Activated naive CD4-positive, alpha-beta T cell treated with anti-CD3 and anti-CD28 coated beads, Interleukin-2, amount 50 U/mL, for 24 hours (primary cell): ENCODE measurements around the gene GHRHR.

ENCODE experiments used
- H3K27ac Mint-ChIP-seq: one replicate; pipeline ENCODE4 v1.8.0; 2021; ENCODE audit warnings: mild to moderate bottlenecking, mixed read lengths
- H3K27me3 Mint-ChIP-seq: one replicate; pipeline ENCODE4 v1.8.0; 2021; ENCODE audit warnings: mixed read lengths
- H3K36me3 Mint-ChIP-seq: one replicate; pipeline ENCODE4 v1.8.0; 2021; ENCODE audit warnings: mixed read lengths
- H3K4me1 Mint-ChIP-seq: one replicate; pipeline ENCODE4 v1.8.0; 2021; ENCODE audit warnings: mixed read lengths
- H3K4me3 Mint-ChIP-seq: one replicate; pipeline ENCODE4 v1.8.0; 2021; ENCODE audit warnings: mild to moderate bottlenecking, mixed read lengths
- H3K9me3 Mint-ChIP-seq: one replicate; pipeline ENCODE4 v1.8.0; 2021; ENCODE audit warnings: mixed read lengths

The GHRHR gene

DNA sequence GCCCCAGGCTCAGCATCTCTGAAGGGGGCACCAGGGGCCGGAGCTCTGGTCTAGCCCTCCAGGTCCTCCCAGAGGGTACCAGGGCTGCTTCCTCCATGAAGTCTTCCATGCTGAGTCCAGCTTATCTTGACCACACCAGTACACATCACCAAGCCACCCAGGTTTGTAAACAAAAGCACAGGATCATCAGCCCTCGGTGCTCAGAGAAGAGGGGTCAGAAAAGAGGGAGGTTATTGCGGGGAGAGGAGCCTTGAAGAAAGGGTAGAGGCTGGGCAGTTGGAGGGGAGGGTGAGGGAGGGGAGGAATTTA is 28.2 kb upstream of the GHRHR start:
- H3K27me3 Mint-ChIP-seq: peaks cover 8% of the 10 kb centered on the region
- no peak overlapping the region for H3K27ac Mint-ChIP-seq
- no peaks in the 10 kb centered on the region for H3K36me3 Mint-ChIP-seq
- H3K9me3 Mint-ChIP-seq: no peaks in the 10 kb centered on the region
- H3K4me1 Mint-ChIP-seq: no peaks in the 10 kb centered on the region
- no peak overlapping the region for H3K4me3 Mint-ChIP-seq

DNA sequence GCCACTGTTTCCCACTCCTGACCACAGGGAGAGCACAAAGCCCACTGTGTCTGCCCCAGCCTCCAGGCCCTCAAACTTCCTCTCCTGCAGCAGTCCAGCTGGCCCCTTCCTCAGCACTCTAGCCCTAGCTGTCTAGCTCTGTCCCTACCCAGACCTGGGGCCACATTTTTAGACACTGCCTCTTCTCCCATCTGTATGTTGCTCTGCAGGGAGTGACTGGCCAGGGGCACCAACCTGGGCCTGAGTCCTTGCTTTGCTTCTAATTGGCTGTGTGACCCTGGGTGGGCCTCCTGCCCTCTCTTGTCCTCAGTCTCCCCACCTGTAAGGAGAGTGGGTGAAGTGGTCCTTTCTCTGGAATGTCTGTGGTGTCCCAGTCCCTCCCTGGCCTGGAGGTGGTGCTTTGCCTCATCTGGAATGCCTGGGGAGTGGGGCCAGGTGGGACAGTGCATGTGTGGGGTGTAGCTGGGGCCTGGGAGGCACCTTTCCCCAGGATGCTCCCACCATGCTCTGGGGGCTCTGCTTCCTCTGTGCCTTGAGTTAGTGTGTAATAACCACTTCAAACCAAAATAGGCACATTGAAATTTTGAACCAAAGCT is 27.0 kb upstream of the GHRHR start:
- H3K36me3 Mint-ChIP-seq: no peaks in the 10 kb centered on the region
- no peak overlapping the region for H3K27ac Mint-ChIP-seq
- no peaks in the 10 kb centered on the region for H3K4me1 Mint-ChIP-seq
- H3K9me3 Mint-ChIP-seq: no peaks in the 10 kb centered on the region
- H3K27me3 Mint-ChIP-seq: peaks cover 15% of the 10 kb centered on the region
- H3K4me3 Mint-ChIP-seq: no peak overlapping the region

DNA sequence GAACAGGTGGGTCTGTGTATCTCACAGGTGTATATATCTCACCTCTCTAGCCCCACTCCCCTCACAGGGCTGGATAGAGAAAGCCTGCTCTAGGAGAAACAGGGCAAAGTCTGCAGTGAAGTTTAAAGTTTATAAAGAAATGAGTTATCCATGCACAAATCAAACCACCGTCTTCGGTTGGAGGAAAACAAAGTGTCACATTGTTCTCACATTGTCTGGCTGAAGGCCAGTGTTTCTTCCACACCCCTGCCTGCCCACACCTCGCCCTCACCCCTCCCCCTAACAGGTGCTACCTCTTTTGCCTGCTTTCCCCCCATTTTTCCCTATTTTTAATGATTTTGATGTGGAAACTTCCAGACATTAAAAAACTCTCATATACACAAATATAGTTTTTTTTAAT is 26.3 kb upstream of the GHRHR start:
- H3K4me1 Mint-ChIP-seq: no peaks in the 10 kb centered on the region
- H3K36me3 Mint-ChIP-seq: no peaks in the 10 kb centered on the region
- no peak overlapping the region for H3K4me3 Mint-ChIP-seq
- H3K27ac Mint-ChIP-seq: no peak overlapping the region
- no peaks in the 10 kb centered on the region for H3K9me3 Mint-ChIP-seq
- H3K27me3 Mint-ChIP-seq: peaks cover 20% of the 10 kb centered on the region

DNA sequence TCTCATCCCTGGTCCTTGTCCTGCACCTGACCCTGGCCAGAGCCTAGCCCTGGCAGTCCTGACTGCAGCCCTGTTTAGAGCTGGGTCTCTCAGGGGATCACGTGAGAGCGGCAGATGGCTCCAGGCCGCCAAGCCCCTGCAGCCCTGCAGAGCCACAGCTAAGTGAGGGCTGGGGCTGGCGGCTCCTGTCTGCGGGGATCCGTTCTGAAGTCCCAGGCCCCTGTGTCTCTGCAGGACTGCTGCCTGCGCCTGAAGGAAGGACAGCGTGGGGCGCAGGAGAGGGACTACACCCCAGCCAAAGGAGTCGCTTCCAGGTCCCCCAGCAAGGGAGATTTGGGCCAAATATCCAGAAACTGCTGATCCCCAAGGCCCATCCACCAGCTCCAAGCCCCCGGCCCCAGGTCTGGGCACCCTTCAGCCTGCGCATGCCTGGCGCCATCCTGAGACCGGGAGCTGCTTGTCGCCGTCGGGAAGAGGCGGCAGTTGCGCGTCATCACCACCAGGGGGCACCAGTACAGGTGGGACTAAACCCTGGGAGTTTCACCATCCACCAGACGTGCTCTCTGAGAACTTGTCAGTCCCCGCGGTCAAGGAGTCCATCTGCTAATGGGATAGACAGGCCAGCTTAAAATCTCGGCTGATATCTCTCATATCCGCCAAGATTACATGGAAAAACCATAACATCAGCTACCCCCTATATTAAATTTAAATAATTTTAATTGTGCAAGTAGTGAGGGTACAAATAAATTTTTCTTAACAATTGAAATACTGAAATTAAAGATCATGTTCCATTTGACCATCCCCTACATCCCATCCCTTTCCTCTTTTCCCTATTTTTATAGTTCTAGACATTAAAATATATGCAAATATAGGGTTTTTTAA is 25.1 kb upstream of the GHRHR start:
- Mint-ChIP-seq H3K27ac (no peak overlapping the region), H3K36me3 (no peaks in the 10 kb centered on the region), H3K27me3 (peaks cover 24% of the 10 kb centered on the region), H3K9me3 (no peaks in the 10 kb centered on the region), H3K4me1 (no peaks in the 10 kb centered on the region), H3K4me3 (no peak overlapping the region)

DNA sequence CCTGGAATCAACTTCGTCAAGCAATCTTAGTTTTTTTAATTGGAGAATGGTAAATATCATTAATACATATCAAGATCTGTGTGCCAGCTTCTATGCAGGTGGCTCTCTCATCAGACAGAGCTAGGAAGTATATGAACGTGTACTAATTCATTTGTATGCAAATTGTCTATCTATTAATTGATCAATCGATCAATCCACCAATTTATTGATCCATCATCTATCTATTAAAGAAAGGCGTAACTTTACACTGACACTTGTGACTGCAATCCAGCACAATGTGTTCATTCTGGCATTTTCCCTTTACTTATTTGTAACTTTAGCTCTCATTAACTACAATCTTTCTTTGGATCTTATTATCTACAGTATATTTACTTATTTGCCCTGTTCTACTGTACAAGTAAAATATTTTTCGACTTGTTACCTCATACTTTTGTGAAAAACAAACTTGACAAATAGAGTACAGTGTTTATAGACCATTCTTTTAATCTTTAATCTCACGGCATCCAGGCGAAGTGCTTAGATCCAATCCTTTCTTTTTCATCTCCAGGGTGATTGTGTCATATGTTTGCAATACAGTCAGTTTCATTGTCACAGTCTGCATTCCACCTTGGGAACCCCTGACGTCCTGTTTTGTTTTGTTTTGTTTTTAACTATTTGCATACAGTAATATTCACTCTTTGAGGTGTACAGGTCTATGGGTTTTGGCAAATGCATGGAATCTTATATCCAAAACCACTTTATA is 22.0 kb upstream of the GHRHR start:
- H3K4me1 Mint-ChIP-seq: no peaks in the 10 kb centered on the region

DNA sequence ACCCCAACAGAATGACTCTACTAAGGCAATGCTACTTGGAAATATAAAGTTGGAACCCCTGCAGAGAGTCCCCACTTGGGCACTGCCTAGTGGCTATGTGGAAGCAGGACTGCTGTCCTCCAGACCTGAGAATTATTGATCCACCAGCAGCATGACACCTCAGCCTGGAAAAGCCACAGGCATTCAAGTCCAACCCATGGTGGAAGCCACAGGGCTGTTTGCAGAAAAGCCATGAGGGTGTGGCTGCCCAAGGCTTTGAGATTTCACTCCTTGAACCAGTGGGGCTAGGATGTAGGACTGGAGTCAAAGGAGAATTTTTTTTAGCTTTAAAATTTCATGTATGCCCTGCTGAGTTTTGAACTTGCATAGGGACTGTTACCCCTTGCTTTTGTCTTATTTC is 13.6 kb upstream of the GHRHR start:
- no peak overlapping the region for H3K27ac Mint-ChIP-seq
- no peak overlapping the region for H3K4me3 Mint-ChIP-seq
- H3K9me3 Mint-ChIP-seq: peaks cover 22% of the 10 kb centered on the region
- peaks cover 22% of the 10 kb centered on the region for H3K27me3 Mint-ChIP-seq
- H3K4me1 Mint-ChIP-seq: no peaks in the 10 kb centered on the region
- no peaks in the 10 kb centered on the region for H3K36me3 Mint-ChIP-seq

More for the DNA sequence above, 22.0 kb upstream of the GHRHR start:
- Mint-ChIP-seq H3K27ac (no peak overlapping the region), H3K27me3 (peaks cover 29% of the 10 kb centered on the region), H3K9me3 (peaks cover 15% of the 10 kb centered on the region), H3K4me3 (no peak overlapping the region), H3K36me3 (peaks cover 2% of the 10 kb centered on the region)

DNA sequence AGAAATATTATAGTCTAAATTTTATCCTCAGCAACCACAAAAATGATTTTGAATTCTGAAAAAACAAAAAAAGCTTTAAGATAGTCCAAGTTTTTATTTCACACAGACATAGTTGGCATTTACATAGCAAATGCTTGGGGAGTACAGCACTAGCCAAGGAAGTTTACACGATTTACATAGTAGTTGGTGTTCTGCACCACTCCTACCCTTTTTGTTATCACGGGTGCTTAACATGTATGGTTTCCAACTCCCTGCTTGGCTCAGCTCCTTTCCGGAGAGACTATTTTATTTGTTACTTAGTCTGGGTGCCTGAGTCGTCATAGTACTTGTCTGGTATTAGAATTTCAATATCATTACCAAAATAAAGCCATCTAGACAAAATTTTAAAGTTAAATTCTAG is 8.8 kb upstream of the GHRHR start:
- Mint-ChIP-seq H3K4me1 (no peaks in the 10 kb centered on the region), H3K9me3 (peaks cover 29% of the 10 kb centered on the region)

DNA sequence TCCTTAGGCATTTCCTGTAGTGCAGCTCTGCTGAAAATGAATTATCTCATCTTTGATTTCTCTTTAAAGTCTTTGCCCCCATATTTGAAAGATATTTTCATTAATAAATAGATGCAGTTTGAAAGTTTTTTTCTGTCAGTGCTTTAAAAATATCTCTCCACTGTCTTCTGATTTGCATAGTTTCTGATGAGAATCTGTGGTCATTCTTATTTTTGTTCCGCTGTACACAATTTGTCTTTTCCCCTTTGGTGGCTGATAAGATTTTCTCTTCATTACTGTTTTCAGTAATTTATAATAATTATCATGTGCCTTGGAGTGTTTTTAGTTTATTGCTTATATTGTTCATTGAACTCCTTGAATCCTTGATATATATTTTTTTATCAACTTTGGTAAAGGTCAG is 7.0 kb upstream of the GHRHR start:
- H3K27ac Mint-ChIP-seq: no peak overlapping the region
- peaks cover 24% of the 10 kb centered on the region for H3K9me3 Mint-ChIP-seq
- peaks cover 2% of the 10 kb centered on the region for H3K36me3 Mint-ChIP-seq
- no peak overlapping the region for H3K4me3 Mint-ChIP-seq
- H3K4me1 Mint-ChIP-seq: no peaks in the 10 kb centered on the region
- peaks cover 5% of the 10 kb centered on the region for H3K27me3 Mint-ChIP-seq

More for the DNA sequence above, 8.8 kb upstream of the GHRHR start:
- Mint-ChIP-seq H3K27me3 (peaks cover 5% of the 10 kb centered on the region), H3K36me3 (peaks cover 2% of the 10 kb centered on the region), H3K27ac (no peak overlapping the region), H3K4me3 (no peak overlapping the region)

DNA sequence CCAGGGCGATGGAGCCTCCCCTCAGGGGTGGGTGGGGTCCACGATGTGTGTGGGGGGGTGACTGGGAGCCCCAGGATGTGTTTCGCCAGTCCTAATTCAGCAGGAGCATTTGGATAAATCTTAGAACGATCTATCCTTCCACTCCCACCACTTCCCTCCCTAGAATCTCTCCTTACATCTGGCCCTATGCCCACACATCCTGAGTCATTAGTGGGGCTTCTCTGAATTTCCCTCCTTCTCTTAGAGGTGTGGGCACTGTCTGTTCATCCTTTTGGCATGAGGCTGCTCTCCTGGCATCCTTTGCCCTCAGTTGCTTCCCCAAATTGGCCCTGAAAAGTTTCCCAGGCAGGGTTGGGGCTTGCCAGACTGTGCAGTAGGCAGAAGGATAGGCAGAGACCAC is 1.6 kb downstream of the GHRHR start:
- Mint-ChIP-seq H3K4me1 (no peaks in the 10 kb centered on the region), H3K4me3 (no peak overlapping the region), H3K27ac (no peak overlapping the region), H3K27me3 (peaks cover 3% of the 10 kb centered on the region), H3K36me3 (no peaks in the 10 kb centered on the region), H3K9me3 (no peaks in the 10 kb centered on the region)

DNA sequence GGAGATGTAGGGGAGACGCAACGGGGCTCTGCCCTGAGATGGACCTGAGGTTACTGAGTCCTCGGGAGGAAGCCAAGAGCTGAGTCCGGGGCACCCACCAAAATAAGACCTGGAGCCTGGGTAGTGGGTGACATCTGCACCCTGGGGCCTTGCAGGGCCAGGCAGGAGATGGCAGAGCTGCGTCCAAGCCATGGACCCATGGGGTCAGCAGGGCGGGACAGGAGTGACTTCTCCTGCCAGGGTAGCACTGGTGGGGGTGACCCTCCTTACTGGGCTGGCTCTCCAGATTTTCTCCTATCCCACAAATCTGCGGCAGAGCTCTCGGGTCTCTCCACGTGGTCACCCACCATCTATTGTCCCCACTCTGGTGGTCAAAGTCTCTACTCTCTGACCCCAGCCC is 2.1 kb downstream of the GHRHR start:
- H3K27ac Mint-ChIP-seq: no peak overlapping the region
- H3K36me3 Mint-ChIP-seq: no peaks in the 10 kb centered on the region
- H3K4me3 Mint-ChIP-seq: no peak overlapping the region

DNA sequence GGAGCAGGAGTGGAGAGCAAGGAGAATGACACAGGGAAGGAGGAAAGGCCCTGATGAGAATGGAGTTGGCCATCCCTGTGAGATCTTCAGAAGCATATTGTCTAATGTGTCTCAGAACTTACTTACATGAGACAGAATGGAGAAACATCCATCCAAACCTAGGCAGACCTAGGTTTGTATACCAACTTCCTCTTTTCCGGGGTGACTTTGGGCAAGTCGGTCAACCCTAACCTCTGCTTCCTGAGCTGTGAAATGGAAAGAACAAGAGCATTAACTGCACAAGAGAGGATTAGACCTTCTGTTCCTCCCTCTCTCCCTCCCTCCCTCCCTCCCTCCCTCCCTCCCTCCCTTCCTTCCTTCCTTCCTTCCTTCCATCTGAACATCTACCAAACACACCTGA is 4.5 kb downstream of the GHRHR start:
- Mint-ChIP-seq H3K27ac (no peak overlapping the region), H3K4me1 (no peaks in the 10 kb centered on the region), H3K36me3 (no peaks in the 10 kb centered on the region), H3K27me3 (peaks cover 7% of the 10 kb centered on the region), H3K4me3 (no peak overlapping the region), H3K9me3 (no peaks in the 10 kb centered on the region)

More for the DNA sequence above, 2.1 kb downstream of the GHRHR start:
- no peaks in the 10 kb centered on the region for H3K4me1 Mint-ChIP-seq
- H3K9me3 Mint-ChIP-seq: no peaks in the 10 kb centered on the region
- peaks cover 3% of the 10 kb centered on the region for H3K27me3 Mint-ChIP-seq

DNA sequence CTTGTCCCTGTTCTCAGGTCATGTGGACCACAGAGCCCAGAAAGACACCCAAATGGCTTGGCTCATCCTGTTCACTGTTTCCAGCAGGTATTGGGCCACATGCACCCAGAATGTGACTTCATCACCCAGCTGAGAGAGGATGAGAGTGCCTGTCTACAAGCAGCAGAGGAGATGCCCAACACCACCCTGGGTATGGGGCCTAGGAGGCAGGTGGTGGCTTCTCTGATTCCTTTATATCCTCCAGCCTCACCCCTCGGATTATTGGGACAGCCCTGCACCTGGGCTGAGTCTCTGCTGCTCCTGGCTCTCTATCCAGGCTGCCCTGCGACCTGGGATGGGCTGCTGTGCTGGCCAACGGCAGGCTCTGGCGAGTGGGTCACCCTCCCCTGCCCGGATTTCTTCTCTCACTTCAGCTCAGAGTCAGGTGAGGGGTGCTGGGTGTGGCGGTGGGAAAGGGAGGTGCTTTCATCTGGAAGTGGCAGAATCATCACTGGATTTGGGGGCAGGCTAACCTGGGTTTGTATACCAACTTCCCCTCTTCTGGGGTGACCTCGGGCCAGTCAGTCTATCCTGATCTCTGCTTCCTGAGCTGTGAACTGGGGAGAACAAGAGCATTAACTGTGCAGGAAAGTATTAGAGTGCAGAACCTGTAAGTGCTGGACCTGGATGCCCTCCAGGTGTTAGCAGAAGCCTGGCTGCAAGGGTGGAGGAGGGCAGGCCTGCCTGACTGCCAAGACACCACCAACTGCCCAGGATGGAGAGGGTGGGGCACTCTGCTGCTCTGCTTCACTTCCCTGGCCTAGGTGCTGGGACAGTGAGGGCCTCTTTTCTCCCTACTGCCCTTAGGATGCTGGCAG is 5.2 kb downstream of the GHRHR start:
- Mint-ChIP-seq H3K36me3 (no peaks in the 10 kb centered on the region), H3K27ac (no peak overlapping the region), H3K4me1 (no peaks in the 10 kb centered on the region), H3K9me3 (no peaks in the 10 kb centered on the region), H3K4me3 (no peak overlapping the region), H3K27me3 (peaks cover 10% of the 10 kb centered on the region)

DNA sequence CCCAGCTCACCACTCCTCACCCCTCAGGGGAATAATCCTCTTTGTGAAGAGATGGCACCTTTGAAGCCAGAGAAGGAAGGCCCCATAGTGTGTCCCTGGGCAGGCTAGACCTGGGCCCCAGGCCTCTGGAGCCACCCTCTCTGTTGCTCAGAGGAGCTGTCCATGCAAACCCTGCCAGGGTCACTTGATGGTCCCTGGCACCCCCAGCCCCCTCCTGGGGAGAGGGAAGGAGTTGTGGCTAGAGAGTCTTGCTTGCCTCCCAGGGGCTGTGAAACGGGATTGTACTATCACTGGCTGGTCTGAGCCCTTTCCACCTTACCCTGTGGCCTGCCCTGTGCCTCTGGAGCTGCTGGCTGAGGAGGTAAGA is 5.8 kb downstream of the GHRHR start:
- no peaks in the 10 kb centered on the region for H3K9me3 Mint-ChIP-seq

DNA sequence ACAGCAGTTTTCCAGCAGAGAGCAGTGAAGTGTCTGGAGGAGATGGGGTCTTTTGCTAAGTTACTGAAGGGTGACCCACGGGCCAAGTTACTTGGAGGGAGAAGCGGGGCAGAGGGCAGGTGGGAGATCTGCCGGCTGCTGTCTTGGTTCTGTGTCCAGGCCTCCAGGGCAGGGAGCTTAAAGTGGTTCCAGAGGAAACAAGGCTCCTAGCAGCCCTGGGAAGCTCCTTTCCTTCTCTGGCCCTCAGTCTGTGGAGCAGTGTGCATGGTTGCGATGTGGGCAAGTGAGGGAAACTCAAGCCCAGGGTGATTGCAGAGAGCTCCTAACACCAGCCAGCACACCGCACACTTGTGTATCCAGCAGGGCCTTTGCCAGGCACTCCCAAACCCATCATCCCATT is 6.3 kb downstream of the GHRHR start:
- H3K36me3 Mint-ChIP-seq: no peaks in the 10 kb centered on the region
- no peaks in the 10 kb centered on the region for H3K4me1 Mint-ChIP-seq
- no peaks in the 10 kb centered on the region for H3K9me3 Mint-ChIP-seq
- H3K4me3 Mint-ChIP-seq: no peak overlapping the region
- no peak overlapping the region for H3K27ac Mint-ChIP-seq
- peaks cover 10% of the 10 kb centered on the region for H3K27me3 Mint-ChIP-seq

More for the DNA sequence above, 5.8 kb downstream of the GHRHR start:
- peaks cover 10% of the 10 kb centered on the region for H3K27me3 Mint-ChIP-seq
- H3K36me3 Mint-ChIP-seq: no peaks in the 10 kb centered on the region
- no peak overlapping the region for H3K27ac Mint-ChIP-seq
- H3K4me1 Mint-ChIP-seq: no peaks in the 10 kb centered on the region
- no peak overlapping the region for H3K4me3 Mint-ChIP-seq

DNA sequence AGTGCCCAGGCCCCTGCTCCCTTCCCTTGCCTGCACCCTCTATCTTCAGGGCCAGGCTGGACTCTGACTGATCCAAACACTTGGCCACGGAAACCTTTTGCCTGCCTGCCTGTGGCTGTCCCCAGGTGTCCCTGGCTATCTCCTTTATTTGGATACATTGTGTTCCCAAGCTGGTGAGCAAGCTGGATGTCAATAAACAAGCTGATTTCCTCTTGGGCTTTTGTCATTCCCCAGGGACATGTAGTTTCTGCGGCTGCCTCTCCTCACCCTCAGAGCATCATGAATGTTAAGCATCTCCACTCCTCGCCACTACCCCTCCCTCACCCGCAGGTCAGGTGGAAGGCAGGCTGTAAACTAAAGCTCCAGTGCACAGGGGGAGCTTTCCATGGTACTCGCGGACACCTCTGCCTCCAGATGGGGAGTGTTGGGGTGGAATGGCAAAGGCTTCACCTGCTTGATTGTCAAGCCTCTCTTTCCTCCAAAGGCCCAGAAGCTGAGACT is 6.9 kb downstream of the GHRHR start:
- Mint-ChIP-seq H3K4me1 (no peaks in the 10 kb centered on the region), H3K27me3 (peaks cover 10% of the 10 kb centered on the region), H3K4me3 (no peak overlapping the region), H3K27ac (no peak overlapping the region), H3K9me3 (no peaks in the 10 kb centered on the region), H3K36me3 (no peaks in the 10 kb centered on the region)
